ENCODE data around the gene CNTNAP2.

CNTNAP2 gene

GRCh38 chr7:147636553-147636952 is 1520.0 kb downstream of the CNTNAP2 start:
- Histone ChIP-seq H3K4me3 (no peak overlapping the region), H3K27ac (no peak overlapping the region)
- no peak for TF ChIP-seq CTCF (IDR thresholded peaks at IDR 0.05)
- no peak for DNase-seq (ENCODE audit: low spot score)

GRCh38 chr7:147638566-147638965 is 1522.0 kb downstream of the CNTNAP2 start:
- Histone ChIP-seq H3K27ac (no peak overlapping the region), H3K4me3 (no peak overlapping the region)
- TF ChIP-seq CTCF (IDR thresholded peaks at IDR 0.05), result no peak
- no peak for DNase-seq (ENCODE audit: low spot score)

- Histone ChIP-seq H3K27ac (no peak overlapping the region), H3K4me3 (no peak overlapping the region)
- DNase-seq (ENCODE audit: low spot score), result no peak
- no peak for TF ChIP-seq CTCF (IDR thresholded peaks at IDR 0.05)
These were observed 1522.4 kb downstream of the CNTNAP2 start for GRCh38 chr7:147639037-147639436.

- no peak for TF ChIP-seq CTCF (IDR thresholded peaks at IDR 0.05)
- Histone ChIP-seq H3K27ac (no peak overlapping the region), H3K4me3 (no peak overlapping the region)
- DNase-seq (ENCODE audit: low spot score), result no peak
These were observed 1523.2 kb downstream of the CNTNAP2 start for GRCh38 chr7:147639751-147640150.

GRCh38 chr7:147640821-147641220 is 1524.2 kb downstream of the CNTNAP2 start:
- DNase-seq (ENCODE audit: low spot score), result no peak
- Histone ChIP-seq H3K4me3 (no peak overlapping the region), H3K27ac (no peak overlapping the region)
- TF ChIP-seq CTCF (IDR thresholded peaks at IDR 0.05), result no peak

GRCh38 chr7:147646568-147646967 is 1530.0 kb downstream of the CNTNAP2 start:
- H3K27ac ChIP-seq, result no peak overlapping the region
- DNase-seq (ENCODE audit: low spot score), result no peak
- TF ChIP-seq CTCF (IDR thresholded peaks at IDR 0.05), result no peak
- H3K4me3 ChIP-seq, result no peak overlapping the region

GRCh38 chr7:147650991-147651390 is 1534.4 kb downstream of the CNTNAP2 start:
- DNase-seq (ENCODE audit: low spot score), result no peak
- Histone ChIP-seq H3K27ac (no peak overlapping the region), H3K4me3 (no peak overlapping the region)
- no peak for TF ChIP-seq CTCF (IDR thresholded peaks at IDR 0.05)

Measured in coronary artery (tissue), 2 donors.